Superior temporal gyrus (tissue), 1 donor: Measurements from ENCODE around the gene POLR1C.
"Not testable (repeated sequence)": the region's sequence is repeated elsewhere in the genome, so short reads cannot be mapped to it uniquely, and the experiment has no call there.

ENCODE experiments used
- DNase-seq: peaks from one replicate; pipeline ENCODE4 v3.0.0-alpha.2; 2016; ENCODE audit errors: extremely low spot score

The POLR1C gene

GRCh38 chr6:43516697-43517504 lies at the start of gene POLR1C, which contains the start of gene YIPF3:
Gene POLR1C (plus strand): TSS chr6:43517089. CDS start chr6:43517110, 21 bp downstream.
Gene YIPF3 (minus strand): TSS chr6:43516926. CDS start chr6:43516807, 119 bp downstream.
- peak; percentile 100 for DNase-seq

GRCh38 chr6:43467265-43467664 lies 49.6 kb upstream of the POLR1C start:
- DNase-seq, result not testable (repeated sequence)

- DNase-seq, result no peak
These were observed 49.1 kb upstream of the POLR1C start for GRCh38 chr6:43467752-43468151.

- DNase-seq, result no peak
These were observed 48.6 kb upstream of the POLR1C start for GRCh38 chr6:43468240-43468639.

- no peak for DNase-seq
These were observed 47.9 kb upstream of the POLR1C start for GRCh38 chr6:43468748-43469681.

GRCh38 chr6:43469947-43470346 lies 46.9 kb upstream of the POLR1C start:
- DNase-seq, result no peak

GRCh38 chr6:43471399-43471798 lies 45.5 kb upstream of the POLR1C start:
- DNase-seq, result no peak

- no peak for DNase-seq
These were observed 44.4 kb upstream of the POLR1C start for GRCh38 chr6:43472515-43472914.

GRCh38 chr6:43475516-43475915 lies 41.4 kb upstream of the POLR1C start:
- no peak for DNase-seq

- DNase-seq, result no peak
These were observed 40.1 kb upstream of the POLR1C start for GRCh38 chr6:43476746-43477145.

- DNase-seq, result peak; percentile 86
These were observed 39.5 kb upstream of the POLR1C start, which contains the start of gene TJAP1 for GRCh38 chr6:43477235-43478007. Gene TJAP1 (plus strand): TSS chr6:43477570. CDS start chr6:43499002, 21,432 bp downstream.

- no peak for DNase-seq
These were observed 38.9 kb upstream of the POLR1C start for GRCh38 chr6:43478008-43478372.

- no peak for DNase-seq
These were observed 35.8 kb upstream of the POLR1C start for GRCh38 chr6:43481075-43481474.

GRCh38 chr6:43481591-43482236 lies 35.2 kb upstream of the POLR1C start:
- no peak for DNase-seq

- DNase-seq, result no peak
These were observed 28.1 kb upstream of the POLR1C start for GRCh38 chr6:43488667-43489276.

- DNase-seq, result peak; percentile 98
These were observed 27.4 kb upstream of the POLR1C start for GRCh38 chr6:43489277-43490072.

GRCh38 chr6:43490523-43490939 lies 26.4 kb upstream of the POLR1C start:
- no peak for DNase-seq

GRCh38 chr6:43491750-43492661 lies 24.9 kb upstream of the POLR1C start:
- peak; percentile 91 for DNase-seq

- DNase-seq, result no peak
These were observed 24.2 kb upstream of the POLR1C start for GRCh38 chr6:43492673-43493072.
